ENCODE results near the gene LIN37. TPM values are rescaled to one million over a fixed set of nuclear protein-coding genes. Genes with fewer than 3 reads are reported as not detected.

LIN37 gene
- total and polyA plus RNA-seq, 2 experiments from 2014 or later: 4.3 to 6.8 TPM

GRCh38 chr19:35767288-35768081, 19.1 kb downstream of the LIN37 start:
- H2AFZ ChIP-seq: no peak overlapping the region
- Mint-ChIP-seq H3K36me3 (ENCODE audit: low read depth) (peaks cover 19% of the 10 kb centered on the region), H3K9me3 (no peaks in the 10 kb centered on the region), H3K4me3 (peak overlapping the region; percentile 57; the same call in 2 of the 3 replicates), H3K4me1 (peaks cover 10% of the 10 kb centered on the region), H3K27me3 (ENCODE audit: insufficient read depth, low read depth, poor library complexity) (peaks cover 4% of the 10 kb centered on the region), H3K27ac (no peak overlapping the region)
- peak; percentile 95 for ATAC-seq
- DNase-seq (ENCODE audit: low spot score): peak; percentile 94
- H4K20me1 ChIP-seq (replicated peaks; ENCODE audit: insufficient read depth): no peaks in the 10 kb centered on the region; the same call in none of the 2 replicates
- TF ChIP-seq POLR2AphosphoS5 (IDR thresholded peaks at IDR 0.05; ENCODE audit: low read depth): peak; percentile 40
- TF ChIP-seq, protein P1, sequence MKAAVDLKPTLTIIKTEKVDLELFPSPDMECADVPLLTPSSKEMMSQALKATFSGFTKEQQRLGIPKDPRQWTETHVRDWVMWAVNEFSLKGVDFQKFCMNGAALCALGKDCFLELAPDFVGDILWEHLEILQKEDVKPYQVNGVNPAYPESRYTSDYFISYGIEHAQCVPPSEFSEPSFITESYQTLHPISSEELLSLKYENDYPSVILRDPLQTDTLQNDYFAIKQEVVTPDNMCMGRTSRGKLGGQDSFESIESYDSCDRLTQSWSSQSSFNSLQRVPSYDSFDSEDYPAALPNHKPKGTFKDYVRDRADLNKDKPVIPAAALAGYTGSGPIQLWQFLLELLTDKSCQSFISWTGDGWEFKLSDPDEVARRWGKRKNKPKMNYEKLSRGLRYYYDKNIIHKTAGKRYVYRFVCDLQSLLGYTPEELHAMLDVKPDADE (IDR thresholded peaks at IDR 0.05): no peak
- H3K4me1 ChIP-seq (ENCODE audit: insufficient read depth): peaks cover 8% of the 10 kb centered on the region; the same call in 1 of the 2 replicates
- peak overlapping the region; percentile 73 for H3K4me2 ChIP-seq
- no peaks in the 10 kb centered on the region for H3K36me3 ChIP-seq (ENCODE audit: insufficient read depth)
- no peaks in the 10 kb centered on the region for H3K9me2 ChIP-seq (ENCODE audit: insufficient read depth)
- H3K79me2 ChIP-seq (replicated peaks; ENCODE audit: insufficient read depth): no peaks in the 10 kb centered on the region
- H3F3A ChIP-seq (replicated peaks; ENCODE audit: low read depth): 0 out of 2 replicates have a peak, but pooled peaks cover 4% of the 10 kb centered on the region
- H3K4me3 ChIP-seq: peak overlapping the region; percentile 41; the same call in 1 of the 2 replicates
- no peaks in the 10 kb centered on the region; the same call in 1 of the 2 replicates for H3K27me3 ChIP-seq (ENCODE audit: insufficient read depth)
- H3K27ac ChIP-seq (ENCODE audit: low read depth): no peak overlapping the region

DNA sequence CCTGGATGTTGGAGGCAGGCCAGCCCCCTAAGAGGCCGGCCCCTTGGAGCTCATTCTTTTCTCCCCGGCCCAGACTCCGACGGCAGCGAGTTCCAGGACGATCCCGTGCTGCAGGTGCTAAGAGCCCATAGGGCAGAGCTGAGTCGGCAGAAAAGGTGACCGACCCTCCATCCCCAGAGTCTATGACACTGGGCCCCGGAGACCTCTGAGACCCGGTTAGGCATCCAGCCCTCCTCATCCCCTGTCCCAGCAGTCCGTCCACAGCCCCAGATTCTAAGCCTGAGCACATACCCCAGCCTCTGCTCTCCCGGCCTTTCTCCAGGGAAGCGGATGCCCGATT, 19.7 kb downstream of the LIN37 start:
- Histone ChIP-seq H3K9me2 (ENCODE audit: insufficient read depth) (no peaks in the 10 kb centered on the region), H2AFZ (no peak overlapping the region), H3K36me3 (ENCODE audit: insufficient read depth) (no peaks in the 10 kb centered on the region), H3K27me3 (ENCODE audit: insufficient read depth) (peaks cover 4% of the 10 kb centered on the region; the same call in 1 of the 2 replicates), H3F3A (replicated peaks; ENCODE audit: low read depth) (0 out of 2 replicates have a peak, but pooled peaks cover 4% of the 10 kb centered on the region), H3K4me3 (peak overlapping the region; percentile 41; the same call in 1 of the 2 replicates), H3K27ac (ENCODE audit: low read depth) (no peak overlapping the region), H3K4me2 (peak overlapping the region; percentile 73), H4K20me1 (replicated peaks; ENCODE audit: insufficient read depth) (no peaks in the 10 kb centered on the region; the same call in none of the 2 replicates), H3K4me1 (ENCODE audit: insufficient read depth) (peaks cover 8% of the 10 kb centered on the region; the same call in 1 of the 2 replicates), H3K79me2 (replicated peaks; ENCODE audit: insufficient read depth) (no peaks in the 10 kb centered on the region)
- DNase-seq (ENCODE audit: low spot score) (no peak), ATAC-seq (no peak)
- H3K36me3 Mint-ChIP-seq (ENCODE audit: low read depth): peaks cover 19% of the 10 kb centered on the region
- H3K27me3 Mint-ChIP-seq (ENCODE audit: insufficient read depth, low read depth, poor library complexity): peaks cover 4% of the 10 kb centered on the region
- no peaks in the 10 kb centered on the region for H3K9me3 Mint-ChIP-seq
- 0 out of 2 replicates have a peak overlapping the region, but pooled peaks have one; percentile 36 for H3K27ac Mint-ChIP-seq
- H3K4me3 Mint-ChIP-seq: 0 out of 3 replicates have a peak overlapping the region, but pooled peaks have one; percentile 23
- H3K4me1 Mint-ChIP-seq: peaks cover 10% of the 10 kb centered on the region
- TF ChIP-seq JUNB (IDR thresholded peaks at IDR 0.05; ENCODE audit: unreplicated experiment) (no peak), EZH2phosphoT487 (IDR thresholded peaks at IDR 0.05; ENCODE audit: unreplicated experiment) (no peak), NANOG (IDR thresholded peaks at IDR 0.05; ENCODE audit: borderline replicate concordance) (no peak), STAT1 (IDR thresholded peaks at IDR 0.05; ENCODE audit: unreplicated experiment) (no peak), EZH2 (IDR thresholded peaks at IDR 0.05; ENCODE audit: low read depth, unreplicated experiment) (no peak)
- TF ChIP-seq, protein P2, sequence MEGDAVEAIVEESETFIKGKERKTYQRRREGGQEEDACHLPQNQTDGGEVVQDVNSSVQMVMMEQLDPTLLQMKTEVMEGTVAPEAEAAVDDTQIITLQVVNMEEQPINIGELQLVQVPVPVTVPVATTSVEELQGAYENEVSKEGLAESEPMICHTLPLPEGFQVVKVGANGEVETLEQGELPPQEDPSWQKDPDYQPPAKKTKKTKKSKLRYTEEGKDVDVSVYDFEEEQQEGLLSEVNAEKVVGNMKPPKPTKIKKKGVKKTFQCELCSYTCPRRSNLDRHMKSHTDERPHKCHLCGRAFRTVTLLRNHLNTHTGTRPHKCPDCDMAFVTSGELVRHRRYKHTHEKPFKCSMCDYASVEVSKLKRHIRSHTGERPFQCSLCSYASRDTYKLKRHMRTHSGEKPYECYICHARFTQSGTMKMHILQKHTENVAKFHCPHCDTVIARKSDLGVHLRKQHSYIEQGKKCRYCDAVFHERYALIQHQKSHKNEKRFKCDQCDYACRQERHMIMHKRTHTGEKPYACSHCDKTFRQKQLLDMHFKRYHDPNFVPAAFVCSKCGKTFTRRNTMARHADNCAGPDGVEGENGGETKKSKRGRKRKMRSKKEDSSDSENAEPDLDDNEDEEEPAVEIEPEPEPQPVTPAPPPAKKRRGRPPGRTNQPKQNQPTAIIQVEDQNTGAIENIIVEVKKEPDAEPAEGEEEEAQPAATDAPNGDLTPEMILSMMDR (conservative IDR thresholded peaks at IDR 0.05; ENCODE audit: low read depth in 2 of 2): no peak
- TF ChIP-seq, protein P3, sequence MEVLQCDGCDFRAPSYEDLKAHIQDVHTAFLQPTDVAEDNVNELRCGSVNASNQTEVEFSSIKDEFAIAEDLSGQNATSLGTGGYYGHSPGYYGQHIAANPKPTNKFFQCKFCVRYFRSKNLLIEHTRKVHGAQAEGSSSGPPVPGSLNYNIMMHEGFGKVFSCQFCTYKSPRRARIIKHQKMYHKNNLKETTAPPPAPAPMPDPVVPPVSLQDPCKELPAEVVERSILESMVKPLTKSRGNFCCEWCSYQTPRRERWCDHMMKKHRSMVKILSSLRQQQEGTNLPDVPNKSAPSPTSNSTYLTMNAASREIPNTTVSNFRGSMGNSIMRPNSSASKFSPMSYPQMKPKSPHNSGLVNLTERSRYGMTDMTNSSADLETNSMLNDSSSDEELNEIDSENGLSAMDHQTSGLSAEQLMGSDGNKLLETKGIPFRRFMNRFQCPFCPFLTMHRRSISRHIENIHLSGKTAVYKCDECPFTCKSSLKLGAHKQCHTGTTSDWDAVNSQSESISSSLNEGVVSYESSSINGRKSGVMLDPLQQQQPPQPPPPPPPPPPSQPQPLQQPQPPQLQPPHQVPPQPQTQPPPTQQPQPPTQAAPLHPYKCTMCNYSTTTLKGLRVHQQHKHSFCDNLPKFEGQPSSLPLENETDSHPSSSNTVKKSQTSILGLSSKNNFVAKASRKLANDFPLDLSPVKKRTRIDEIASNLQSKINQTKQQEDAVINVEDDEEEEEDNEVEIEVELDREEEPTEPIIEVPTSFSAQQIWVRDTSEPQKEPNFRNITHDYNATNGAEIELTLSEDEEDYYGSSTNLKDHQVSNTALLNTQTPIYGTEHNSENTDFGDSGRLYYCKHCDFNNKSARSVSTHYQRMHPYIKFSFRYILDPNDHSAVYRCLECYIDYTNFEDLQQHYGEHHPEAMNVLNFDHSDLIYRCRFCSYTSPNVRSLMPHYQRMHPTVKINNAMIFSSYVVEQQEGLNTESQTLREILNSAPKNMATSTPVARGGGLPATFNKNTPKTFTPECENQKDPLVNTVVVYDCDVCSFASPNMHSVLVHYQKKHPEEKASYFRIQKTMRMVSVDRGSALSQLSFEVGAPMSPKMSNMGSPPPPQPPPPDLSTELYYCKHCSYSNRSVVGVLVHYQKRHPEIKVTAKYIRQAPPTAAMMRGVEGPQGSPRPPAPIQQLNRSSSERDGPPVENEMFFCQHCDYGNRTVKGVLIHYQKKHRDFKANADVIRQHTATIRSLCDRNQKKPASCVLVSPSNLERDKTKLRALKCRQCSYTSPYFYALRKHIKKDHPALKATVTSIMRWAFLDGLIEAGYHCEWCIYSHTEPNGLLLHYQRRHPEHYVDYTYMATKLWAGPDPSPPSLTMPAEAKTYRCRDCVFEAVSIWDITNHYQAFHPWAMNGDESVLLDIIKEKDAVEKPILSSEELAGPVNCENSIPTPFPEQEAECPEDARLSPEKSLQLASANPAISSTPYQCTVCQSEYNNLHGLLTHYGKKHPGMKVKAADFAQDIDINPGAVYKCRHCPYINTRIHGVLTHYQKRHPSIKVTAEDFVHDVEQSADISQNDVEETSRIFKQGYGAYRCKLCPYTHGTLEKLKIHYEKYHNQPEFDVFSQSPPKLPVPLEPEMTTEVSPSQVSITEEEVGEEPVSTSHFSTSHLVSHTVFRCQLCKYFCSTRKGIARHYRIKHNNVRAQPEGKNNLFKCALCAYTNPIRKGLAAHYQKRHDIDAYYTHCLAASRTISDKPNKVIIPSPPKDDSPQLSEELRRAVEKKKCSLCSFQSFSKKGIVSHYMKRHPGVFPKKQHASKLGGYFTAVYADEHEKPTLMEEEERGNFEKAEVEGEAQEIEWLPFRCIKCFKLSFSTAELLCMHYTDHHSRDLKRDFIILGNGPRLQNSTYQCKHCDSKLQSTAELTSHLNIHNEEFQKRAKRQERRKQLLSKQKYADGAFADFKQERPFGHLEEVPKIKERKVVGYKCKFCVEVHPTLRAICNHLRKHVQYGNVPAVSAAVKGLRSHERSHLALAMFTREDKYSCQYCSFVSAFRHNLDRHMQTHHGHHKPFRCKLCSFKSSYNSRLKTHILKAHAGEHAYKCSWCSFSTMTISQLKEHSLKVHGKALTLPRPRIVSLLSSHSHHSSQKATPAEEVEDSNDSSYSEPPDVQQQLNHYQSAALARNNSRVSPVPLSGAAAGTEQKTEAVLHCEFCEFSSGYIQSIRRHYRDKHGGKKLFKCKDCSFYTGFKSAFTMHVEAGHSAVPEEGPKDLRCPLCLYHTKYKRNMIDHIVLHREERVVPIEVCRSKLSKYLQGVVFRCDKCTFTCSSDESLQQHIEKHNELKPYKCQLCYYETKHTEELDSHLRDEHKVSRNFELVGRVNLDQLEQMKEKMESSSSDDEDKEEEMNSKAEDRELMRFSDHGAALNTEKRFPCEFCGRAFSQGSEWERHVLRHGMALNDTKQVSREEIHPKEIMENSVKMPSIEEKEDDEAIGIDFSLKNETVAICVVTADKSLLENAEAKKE (CRISPR knock-in tag; IDR thresholded peaks at IDR 0.05): no peak
- TF ChIP-seq, protein P1 (IDR thresholded peaks at IDR 0.05): no peak

All from GM23338 (cell line).